K562 (cell line): ENCODE data around the gene ZNF485. TPM values are rescaled to one million over a fixed set of nuclear protein-coding genes. Genes with fewer than 3 reads are reported as not detected.

Experiments
- CHCHD3 ChIP-seq: fragments of 250-450 bp; sonication (Bioruptor Pico); IDR thresholded peaks from 2 replicates; pipeline ENCODE4 v2.1.2; 2022; ENCODE audit warnings: mild to moderate bottlenecking
- E2F8 ChIP-seq: fragments of 450-650 bp; IDR thresholded peaks from 2 replicates; pipeline ENCODE4 v1.7.1; 2018; ENCODE audit warnings: mild to moderate bottlenecking, low read depth; ENCODE audit not compliant: partially characterized antibody
- KAT7 ChIP-seq: sonication (generic); formaldehyde crosslinking; IDR thresholded peaks from 2 replicates; pipeline ENCODE4 v1.8.0; 2022; ENCODE audit warnings: missing genetic modification reagents, mild to moderate bottlenecking, borderline replicate concordance
- MCM5 ChIP-seq: fragments of 450-650 bp; IDR thresholded peaks from 2 replicates; pipeline ENCODE4 v1.6.1; 2016; ENCODE audit warnings: low read depth
- MXI1 ChIP-seq: IDR thresholded peaks from 2 replicates; pipeline ENCODE4 v1.6.1; 2011; ENCODE audit warnings: low read depth, mild to moderate bottlenecking, improper control_type of control experiment, low read length
- POLR2A ChIP-seq: fragments of 450-650 bp; conservative IDR thresholded peaks from 2 replicates; pipeline ENCODE4 v1.6.1; 2016
- RBM34 ChIP-seq: fragments of 200-400 bp; formaldehyde crosslinking; IDR thresholded peaks from 2 replicates; pipeline ENCODE4 v1.6.1; 2018; ENCODE audit warnings: low read length, borderline replicate concordance; ENCODE audit not compliant: insufficient read depth
- SNRNP70 ChIP-seq: fragments of 200-400 bp; formaldehyde crosslinking; optimal IDR thresholded peaks from 2 replicates; pipeline ENCODE3; 2017; ENCODE audit warnings: low read depth, low read length
- TCF15 ChIP-seq: fragments of 250-450 bp; sonication (Bioruptor Pico); IDR thresholded peaks from 2 replicates; pipeline ENCODE4 v1.8.0; 2022; ENCODE audit warnings: moderate library complexity, mild to moderate bottlenecking, inconsistent platforms
- TEAD2 ChIP-seq: fragments of 450-650 bp; IDR thresholded peaks from 2 replicates; pipeline ENCODE4 v1.6.1; 2016; ENCODE audit warnings: missing genetic modification characterization, control low read depth, missing compliant biosample characterization
- TEAD4 ChIP-seq, 2 experiments: sonication (generic) in 1 of 2; formaldehyde crosslinking in 1 of 2; IDR thresholded peaks; 2 replicates each; pipeline versions ENCODE4 v1.6.1 to v1.8.0; 2012 to 2022; ENCODE audit warnings: borderline replicate concordance in 1 of 2, inconsistent platforms in 1 of 2, low read length in 1 of 2, mild to moderate bottlenecking in 1 of 2, missing genetic modification reagents in 1 of 2
- ZBTB40 ChIP-seq, 2 experiments: fragments of 450-650 bp in 1 of 2; sonication (generic) in 1 of 2; formaldehyde crosslinking in 1 of 2; IDR thresholded peaks; 2 replicates each; pipeline versions ENCODE4 v1.7.1 to v1.9.0; 2016 to 2022; ENCODE audit warnings: inconsistent platforms in 1 of 2, mild to moderate bottlenecking in 1 of 2, missing genetic modification reagents in 1 of 2
- polyA plus RNA-seq, 8 experiments: library from polyadenylated mRNA; depleted of rRNA in 4 of 8; stranded (reverse) in 5 of 8; unstranded in 3 of 8; fragments of >200 nt; fragmentation: Nextera tagmentation in 2 of 8; fragmentation: Illumina TruSeq in 1 of 8; extraction: Ambion mirVana in 2 of 8; extraction: Trizol in 1 of 8; gene quantifications; 2 replicates each; pipeline versions ENCODE4 v1.2.1 to v1.2.3, GENCODE V29; 2011 to 2014; ENCODE audit warnings: inconsistent platforms in 1 of 8, missing spikeins in 1 of 8
- total RNA-seq, 7 experiments: library from RNA; depleted of rRNA in 6 of 7; stranded (reverse); fragments of >200 nt in 6 of 7; fragmentation: Illumina TruSeq in 2 of 7; extraction: Trizol in 2 of 7; gene quantifications; 2 replicates each; pipeline versions ENCODE4 v1.2.1 to v1.2.3, GENCODE V29; 2011 to 2021; ENCODE audit warnings: low replicate concordance in 1 of 7
- TF ChIP-seq, protein P1 (sequence below): fragments of 250-450 bp; sonication (Bioruptor Pico); IDR thresholded peaks from 2 replicates; pipeline ENCODE4 v1.5.0; 2021

ZNF485 gene
- total and polyA plus RNA-seq, 9 of the 15 experiments (the other 6 are each of a cell fraction or from before 2014, with no cell fraction given): 8.0 to 18.7 (median 11.9) TPM

DNA sequence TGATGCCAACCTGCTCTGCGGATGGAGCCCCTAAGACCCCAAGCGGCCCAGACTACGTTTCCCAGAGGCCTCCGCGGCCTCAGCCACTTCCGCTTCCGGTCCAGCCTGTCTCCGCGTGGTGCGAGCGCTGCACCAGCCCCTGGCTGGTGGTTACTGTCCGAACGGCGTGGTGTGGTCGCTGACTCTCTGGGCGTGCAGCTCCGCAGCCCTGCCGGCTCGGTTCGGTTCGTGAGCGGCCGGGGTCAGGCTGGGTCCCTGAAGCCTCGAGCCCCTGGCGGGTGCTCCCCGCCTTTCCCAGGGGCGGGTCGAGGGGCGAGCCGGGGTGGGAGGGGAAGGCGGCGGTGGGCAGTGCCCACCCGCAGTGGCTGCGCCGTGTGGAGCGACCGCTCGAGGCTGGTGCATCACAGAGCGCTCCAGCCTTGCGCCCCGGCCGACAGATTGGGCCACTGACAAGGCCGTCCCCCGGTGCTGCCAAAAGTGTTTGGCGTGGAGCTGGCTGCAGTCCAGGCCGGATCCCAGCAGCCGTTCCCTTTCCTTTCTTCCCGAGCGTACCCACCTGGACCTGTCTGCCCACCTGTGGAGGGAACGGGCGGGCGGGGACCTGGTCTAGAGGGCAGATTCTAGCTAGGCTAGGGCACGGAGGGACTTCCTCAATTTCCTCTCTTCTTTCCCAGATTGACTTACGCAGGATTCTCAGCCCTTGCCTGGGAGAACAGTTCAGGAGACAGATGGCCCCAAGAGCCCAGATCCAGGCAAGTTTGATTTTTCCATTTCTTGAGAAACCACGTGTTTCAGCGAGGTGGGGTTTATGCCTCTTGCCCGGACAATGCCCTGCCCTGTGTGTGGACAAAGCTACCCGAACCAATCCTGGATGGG is at the start of gene ZNF485 (continued):
- TF ChIP-seq ZBTB40 (IDR thresholded peaks at IDR 0.05) (peak; percentile 99), ZBTB40 (CRISPR knock-in tag; IDR thresholded peaks at IDR 0.05) (no peak), MXI1 (peak; percentile 92), TEAD4 (IDR thresholded peaks at IDR 0.05; ENCODE audit: low read length) (no peak), TEAD4 (CRISPR knock-in tag; IDR thresholded peaks at IDR 0.05; ENCODE audit: borderline replicate concordance) (0 out of 2 replicates have a peak, but pooled peaks have one; percentile 71), TEAD2 (tag) (no peak), MCM5 (no peak), CHCHD3 (no peak), KAT7 (CRISPR knock-in tag) (no peak), RBM34 (no peak), POLR2A (peak; percentile 91), E2F8 (peak; percentile 76), SNRNP70 (no peak), TCF15 (CRISPR knock-in tag) (no peak)
- TF ChIP-seq, protein P1, sequence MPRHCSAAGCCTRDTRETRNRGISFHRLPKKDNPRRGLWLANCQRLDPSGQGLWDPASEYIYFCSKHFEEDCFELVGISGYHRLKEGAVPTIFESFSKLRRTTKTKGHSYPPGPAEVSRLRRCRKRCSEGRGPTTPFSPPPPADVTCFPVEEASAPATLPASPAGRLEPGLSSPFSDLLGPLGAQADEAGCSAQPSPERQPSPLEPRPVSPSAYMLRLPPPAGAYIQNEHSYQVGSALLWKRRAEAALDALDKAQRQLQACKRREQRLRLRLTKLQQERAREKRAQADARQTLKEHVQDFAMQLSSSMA (CRISPR knock-in tag): no peak
